Midbrain (tissue), 1 donor: ENCODE data around the gene AGGF1.
"Not testable (repeated sequence)": the region's sequence is repeated elsewhere in the genome, so short reads cannot be mapped to it uniquely, and the experiment has no call there.

Experiments used
- DNase-seq: peaks from one replicate; lab custom pipeline; 2025; lab: John Stamatoyannopoulos, UW

The AGGF1 gene

DNA sequence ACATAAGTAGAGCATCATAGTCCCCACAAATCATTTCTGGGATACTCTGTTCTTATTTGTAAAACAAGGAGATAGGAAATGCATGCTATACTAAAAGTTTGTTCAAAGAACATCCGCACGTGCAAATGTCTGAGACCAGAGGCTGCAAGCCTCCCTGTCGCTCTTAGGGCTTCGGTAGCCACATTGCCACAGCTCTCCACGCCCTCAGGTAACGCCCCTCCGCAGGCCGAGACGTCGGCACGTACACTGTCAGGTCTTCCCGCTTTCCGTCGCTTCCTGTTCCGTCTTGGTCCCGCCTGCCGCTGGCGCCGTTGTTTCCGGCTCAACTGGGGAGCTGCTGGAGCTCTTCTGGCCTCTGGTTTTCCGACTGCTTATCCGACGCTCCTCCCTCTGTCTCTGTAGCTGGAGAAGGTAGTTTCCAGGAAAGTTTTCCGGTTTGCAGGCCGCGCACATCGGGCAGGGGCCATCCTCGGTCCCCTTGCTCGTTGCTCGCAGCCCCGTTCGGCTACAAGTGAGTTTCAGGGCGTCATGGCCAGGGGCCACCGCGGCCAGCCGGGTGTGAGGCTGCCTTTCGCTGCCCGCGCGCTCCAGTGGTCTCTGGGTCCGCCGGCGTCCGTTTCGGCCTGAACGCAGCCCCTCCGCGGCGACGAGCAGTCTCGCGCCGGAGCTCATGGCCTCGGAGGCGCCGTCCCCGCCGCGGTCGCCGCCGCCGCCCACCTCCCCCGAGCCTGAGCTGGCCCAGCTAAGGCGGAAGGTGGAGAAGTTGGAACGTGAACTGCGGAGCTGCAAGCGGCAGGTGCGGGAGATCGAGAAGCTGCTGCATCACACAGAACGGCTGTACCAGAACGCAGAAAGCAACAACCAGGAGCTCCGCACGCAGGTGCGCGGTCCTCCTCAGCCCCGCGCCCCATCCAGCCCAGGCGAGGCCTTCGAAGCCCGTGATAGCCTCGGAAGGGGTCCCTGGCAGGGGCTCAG is at the start of gene AGGF1:
TSS of gene AGGF1 (plus strand) at position 308 of the 975 bp plus-strand sequence. CDS start at position 671, 363 bp downstream.
- DNase-seq, result peak; percentile 93

- no peak for DNase-seq
Measured at GRCh38 chr5:76980518-76981144, 49.6 kb upstream of the AGGF1 start.

- DNase-seq, result no peak
Measured at GRCh38 chr5:76982450-76982849, 47.8 kb upstream of the AGGF1 start.

GRCh38 chr5:76983468-76983867 is 46.7 kb upstream of the AGGF1 start:
- DNase-seq, result peak; percentile 67

DNA sequence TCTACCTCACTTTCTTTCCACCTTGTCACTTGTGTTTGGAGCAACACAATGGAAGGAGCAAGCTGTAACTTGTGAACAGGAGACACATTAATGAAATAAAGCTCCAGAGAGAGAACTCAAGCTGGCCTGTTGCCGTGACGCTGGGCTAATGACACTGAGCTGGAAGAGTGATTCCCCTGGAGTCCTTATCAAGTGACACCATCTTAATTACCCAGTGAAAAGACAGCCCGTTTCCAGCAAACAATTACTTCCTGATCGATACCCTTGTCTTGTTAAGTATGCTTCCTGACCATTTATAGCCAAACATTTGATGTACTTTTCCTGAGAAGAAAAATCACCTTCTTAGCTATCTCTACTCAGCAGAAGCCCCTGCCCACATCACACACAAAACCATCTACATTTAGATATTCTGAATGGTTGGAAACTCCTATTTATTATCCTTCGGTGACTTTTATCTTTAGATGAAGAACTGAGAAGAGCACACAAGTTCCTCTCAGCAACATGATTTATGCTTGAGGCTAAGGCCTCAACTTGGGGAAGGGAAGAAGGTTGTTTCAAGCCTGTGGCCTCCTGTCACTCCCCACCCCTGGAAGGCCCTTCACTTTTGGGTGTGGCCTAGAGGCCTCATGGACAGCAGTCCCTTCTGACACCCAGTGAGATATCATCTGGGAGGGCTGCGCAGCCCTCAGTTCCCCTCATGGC is 43.2 kb upstream of the AGGF1 start:
- no peak for DNase-seq

DNA sequence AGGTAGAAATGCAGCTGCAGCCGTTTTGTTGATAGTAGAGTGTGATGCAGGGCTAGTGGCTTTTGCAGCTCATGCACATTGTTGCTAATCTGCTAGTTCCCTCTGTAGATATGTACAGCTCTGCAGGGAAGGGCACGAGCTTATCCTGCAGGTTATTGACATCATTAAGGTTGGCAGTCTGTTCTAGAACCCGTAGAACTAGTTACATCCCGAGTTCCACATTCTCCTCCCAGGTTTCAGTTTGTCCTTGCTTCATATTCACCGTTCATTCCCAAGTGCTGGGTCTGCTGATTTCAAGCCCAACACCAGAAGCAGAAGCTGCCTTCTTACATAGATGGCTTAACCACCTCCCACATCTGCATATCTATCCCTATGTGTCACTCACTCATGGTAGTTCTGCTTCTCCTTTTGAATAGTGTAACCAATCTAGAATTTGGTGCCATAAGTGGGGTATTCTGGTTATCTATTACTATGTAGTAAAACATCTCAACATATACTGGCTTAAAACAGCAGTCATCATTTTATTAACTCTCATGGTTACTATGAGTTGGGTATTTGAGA is 39.2 kb upstream of the AGGF1 start:
- no peak for DNase-seq

GRCh38 chr5:76993436-76993835 is 36.8 kb upstream of the AGGF1 start:
- not testable (repeated sequence) for DNase-seq

DNA sequence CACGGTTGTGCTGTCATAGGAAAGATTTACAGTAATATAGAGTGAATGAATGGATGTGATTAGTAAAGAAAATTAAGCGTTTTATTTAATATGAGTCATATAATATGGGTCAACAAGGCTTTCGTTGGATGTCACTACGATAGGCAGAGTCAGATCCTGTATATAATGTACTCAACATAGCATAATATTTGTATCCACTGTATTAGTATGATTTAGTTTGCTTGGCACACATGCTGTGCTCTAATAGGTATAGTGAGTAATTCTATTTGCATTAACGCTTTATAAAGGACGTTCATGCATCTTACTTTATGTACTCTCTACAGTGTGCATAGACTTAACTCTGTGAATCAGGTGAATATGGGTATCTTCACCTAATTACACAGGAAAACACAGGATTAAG is 35.9 kb upstream of the AGGF1 start:
- DNase-seq, result no peak

DNA sequence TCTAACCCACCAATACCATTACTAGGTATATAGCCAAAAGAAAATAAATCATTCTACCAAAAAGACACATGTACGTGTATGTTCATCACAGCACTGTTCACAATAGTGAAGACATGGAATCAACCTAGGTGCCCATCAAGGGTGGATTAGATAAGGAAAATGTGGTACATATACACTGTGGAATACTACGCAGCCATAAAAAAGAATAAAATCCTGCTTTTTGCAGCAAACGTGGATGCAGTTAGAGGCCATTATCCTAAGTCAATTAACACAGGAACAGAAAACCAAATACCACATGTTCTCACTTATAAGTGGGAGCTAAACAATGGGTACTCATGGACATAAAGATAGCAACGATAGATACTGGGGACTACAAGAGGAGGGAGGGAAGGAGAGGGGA is 32.0 kb upstream of the AGGF1 start:
- DNase-seq, result not testable (repeated sequence)

- no peak for DNase-seq
Measured at GRCh38 chr5:76999451-76999850, 30.8 kb upstream of the AGGF1 start.

GRCh38 chr5:77003246-77003645 is 27.0 kb upstream of the AGGF1 start:
- DNase-seq, result no peak

DNA sequence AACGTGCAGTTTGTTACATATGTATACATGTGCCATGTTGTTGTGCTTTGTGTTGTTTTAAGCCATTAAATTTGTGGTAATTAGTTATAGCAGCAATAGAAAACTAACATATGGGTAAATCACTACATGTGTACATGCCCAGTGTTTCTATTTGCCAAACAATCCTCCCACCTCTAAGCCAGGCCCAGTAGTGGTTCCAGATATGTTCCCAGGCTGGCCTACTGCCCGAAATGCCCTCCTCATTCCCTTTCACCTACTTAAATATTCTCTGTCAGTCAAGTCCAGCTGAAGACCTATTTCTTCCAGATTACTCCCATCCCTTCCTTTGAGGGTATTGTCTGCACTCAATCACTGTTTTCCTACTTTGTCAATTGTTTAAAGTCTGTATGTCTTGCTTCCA is 24.1 kb upstream of the AGGF1 start:
- DNase-seq, result no peak

GRCh38 chr5:77008413-77008812 is 21.8 kb upstream of the AGGF1 start:
- DNase-seq, result no peak

- no peak for DNase-seq
Measured at GRCh38 chr5:77010243-77010642, 20.0 kb upstream of the AGGF1 start.

GRCh38 chr5:77011498-77011897 is 18.7 kb upstream of the AGGF1 start:
- no peak for DNase-seq

GRCh38 chr5:77012601-77013000 is 17.6 kb upstream of the AGGF1 start:
- no peak for DNase-seq

DNA sequence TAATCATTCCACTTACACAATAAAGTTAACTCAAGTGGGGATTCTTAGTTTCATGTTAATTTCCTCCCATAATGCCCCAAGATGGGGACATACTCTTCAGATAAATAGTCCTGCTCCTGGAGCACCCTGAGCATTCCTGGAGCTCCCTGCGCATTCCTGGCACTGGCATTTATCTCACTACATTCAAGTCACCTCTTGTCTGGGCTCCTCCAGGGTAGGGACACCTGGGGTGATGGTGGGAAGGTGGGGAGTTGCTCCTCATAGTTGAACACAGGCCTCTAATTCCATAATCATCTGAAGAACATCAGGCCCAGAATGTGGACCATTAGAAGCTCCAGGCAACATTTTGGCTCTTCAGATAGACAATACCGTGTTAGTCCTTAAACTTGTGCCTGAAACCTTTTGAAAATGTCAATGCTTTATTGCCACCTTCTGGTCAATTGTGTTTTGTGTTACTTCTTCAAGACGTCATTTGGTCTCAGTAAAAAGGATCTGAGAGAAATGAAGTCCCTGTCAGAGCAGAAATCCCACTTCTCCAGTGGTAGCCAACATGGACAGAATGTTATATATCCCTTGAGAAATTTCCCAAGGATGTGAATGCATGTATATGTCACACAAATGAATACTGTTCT is 14.2 kb upstream of the AGGF1 start:
- peak; percentile 70 for DNase-seq

DNA sequence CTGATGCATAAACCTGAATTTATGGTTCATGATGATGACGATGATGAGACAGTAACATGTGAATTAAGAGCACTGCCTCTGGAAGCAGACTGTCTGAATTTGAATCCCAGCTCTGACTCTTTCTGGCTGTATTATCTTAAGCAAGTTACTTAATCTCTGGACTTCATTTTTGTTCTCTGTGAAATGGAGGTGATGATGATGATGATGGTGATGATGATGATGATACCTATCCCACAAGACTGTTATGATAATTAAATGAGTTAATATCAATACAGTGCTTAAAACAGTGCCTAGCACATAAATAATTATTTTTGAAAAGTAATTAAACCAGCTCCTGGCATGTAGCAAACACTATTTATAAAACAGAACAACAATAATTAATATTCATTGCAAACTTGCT is 13.2 kb upstream of the AGGF1 start:
- DNase-seq, result no peak

DNA sequence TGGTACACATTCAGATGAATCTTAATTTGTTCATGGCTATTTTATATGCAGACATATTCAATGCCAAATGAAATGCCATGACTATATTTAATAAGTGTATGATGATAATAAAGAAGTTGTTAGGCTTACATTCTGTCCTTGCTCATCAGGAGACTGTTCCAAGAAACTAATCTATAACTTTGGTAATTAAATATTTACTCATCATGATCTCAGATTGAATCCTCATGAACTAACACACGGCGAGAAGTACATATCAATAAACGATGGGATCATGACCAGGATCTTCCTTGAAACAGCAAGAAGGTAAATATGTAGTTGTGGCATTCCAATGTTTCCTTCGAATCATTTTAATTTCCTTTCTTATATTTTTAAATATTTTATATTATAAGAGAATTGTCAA is 12.5 kb upstream of the AGGF1 start:
- DNase-seq, result no peak

GRCh38 chr5:77022511-77023417 is 7.4 kb upstream of the AGGF1 start:
- DNase-seq, result no peak

DNA sequence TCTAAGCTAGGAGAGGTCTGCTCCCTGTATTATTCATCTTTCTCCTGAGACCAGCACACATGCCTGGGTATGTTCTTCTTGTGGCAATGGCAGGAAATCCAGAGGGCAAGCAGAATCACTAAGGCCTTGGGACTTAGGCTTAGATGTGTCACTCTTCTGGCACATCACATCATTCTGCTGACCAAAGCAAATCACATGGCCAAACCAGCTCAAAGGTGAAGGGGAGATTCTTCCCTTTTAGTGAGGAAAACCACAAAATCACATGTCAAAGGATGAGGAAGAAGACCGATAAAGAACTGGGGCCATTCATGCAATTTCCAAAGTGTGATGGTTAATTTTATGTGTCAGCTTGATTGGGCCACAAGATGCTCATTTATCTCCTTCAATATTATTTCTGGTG is 5.7 kb upstream of the AGGF1 start:
- no peak for DNase-seq
